CD4-positive, alpha-beta T cell treated with Interleukin-10 for 1 hour (primary cell): ENCODE results near the gene PCDH9.

Experiments
- DNase-seq: peaks from one replicate; pipeline ENCODE4 v3.0.0-alpha.2; 2020

Gene PCDH9

GRCh38 chr13:67155898-67156722 is 74.0 kb downstream of the PCDH9 start:
- no peak for DNase-seq

GRCh38 chr13:67152085-67152484 is 78.1 kb downstream of the PCDH9 start:
- no peak for DNase-seq

GRCh38 chr13:67151652-67152051 is 78.5 kb downstream of the PCDH9 start:
- no peak for DNase-seq

- DNase-seq, result no peak
Observed at GRCh38 chr13:67150608-67151007, 79.5 kb downstream of the PCDH9 start.

GRCh38 chr13:67148161-67148571 is 82.0 kb downstream of the PCDH9 start:
- no peak for DNase-seq

- no peak for DNase-seq
Observed at GRCh38 chr13:67147342-67148133, 82.6 kb downstream of the PCDH9 start.

GRCh38 chr13:67146523-67147130 is 83.5 kb downstream of the PCDH9 start:
- no peak for DNase-seq

GRCh38 chr13:67145950-67146349 is 84.2 kb downstream of the PCDH9 start:
- DNase-seq, result no peak

- DNase-seq, result no peak
Observed at GRCh38 chr13:67143544-67144115, 86.5 kb downstream of the PCDH9 start.

GRCh38 chr13:67140006-67140405 is 90.1 kb downstream of the PCDH9 start:
- no peak for DNase-seq

- DNase-seq, result no peak
Observed at GRCh38 chr13:67139551-67139950, 90.6 kb downstream of the PCDH9 start.

- DNase-seq, result no peak
Observed at GRCh38 chr13:67138970-67139369, 91.2 kb downstream of the PCDH9 start.

- no peak for DNase-seq
Observed at GRCh38 chr13:67137044-67137735, 92.9 kb downstream of the PCDH9 start.

GRCh38 chr13:67136157-67136556 is 94.0 kb downstream of the PCDH9 start:
- no peak for DNase-seq

GRCh38 chr13:67135356-67135755 is 94.8 kb downstream of the PCDH9 start:
- no peak for DNase-seq

GRCh38 chr13:67134417-67135129 is 95.6 kb downstream of the PCDH9 start:
- no peak for DNase-seq

GRCh38 chr13:67133476-67133875 is 96.7 kb downstream of the PCDH9 start:
- no peak for DNase-seq

- DNase-seq, result no peak
Observed at GRCh38 chr13:67131393-67131792, 98.7 kb downstream of the PCDH9 start.

GRCh38 chr13:67130444-67130843 is 99.7 kb downstream of the PCDH9 start:
- no peak for DNase-seq

GRCh38 chr13:67128136-67128535 is 102.0 kb downstream of the PCDH9 start:
- no peak for DNase-seq

GRCh38 chr13:67125681-67126080 is 104.5 kb downstream of the PCDH9 start:
- DNase-seq, result no peak

GRCh38 chr13:67123165-67123564 is 107.0 kb downstream of the PCDH9 start:
- DNase-seq, result no peak
